NCI-H2171 treated with DMSO at 0.1 percent for 48 hours (cell line): Measurements from ENCODE around the gene LRP8.

Experiments
- DNase-seq: peaks from one replicate; lab custom pipeline; 2025; lab: John Stamatoyannopoulos, UW

Gene LRP8

DNA sequence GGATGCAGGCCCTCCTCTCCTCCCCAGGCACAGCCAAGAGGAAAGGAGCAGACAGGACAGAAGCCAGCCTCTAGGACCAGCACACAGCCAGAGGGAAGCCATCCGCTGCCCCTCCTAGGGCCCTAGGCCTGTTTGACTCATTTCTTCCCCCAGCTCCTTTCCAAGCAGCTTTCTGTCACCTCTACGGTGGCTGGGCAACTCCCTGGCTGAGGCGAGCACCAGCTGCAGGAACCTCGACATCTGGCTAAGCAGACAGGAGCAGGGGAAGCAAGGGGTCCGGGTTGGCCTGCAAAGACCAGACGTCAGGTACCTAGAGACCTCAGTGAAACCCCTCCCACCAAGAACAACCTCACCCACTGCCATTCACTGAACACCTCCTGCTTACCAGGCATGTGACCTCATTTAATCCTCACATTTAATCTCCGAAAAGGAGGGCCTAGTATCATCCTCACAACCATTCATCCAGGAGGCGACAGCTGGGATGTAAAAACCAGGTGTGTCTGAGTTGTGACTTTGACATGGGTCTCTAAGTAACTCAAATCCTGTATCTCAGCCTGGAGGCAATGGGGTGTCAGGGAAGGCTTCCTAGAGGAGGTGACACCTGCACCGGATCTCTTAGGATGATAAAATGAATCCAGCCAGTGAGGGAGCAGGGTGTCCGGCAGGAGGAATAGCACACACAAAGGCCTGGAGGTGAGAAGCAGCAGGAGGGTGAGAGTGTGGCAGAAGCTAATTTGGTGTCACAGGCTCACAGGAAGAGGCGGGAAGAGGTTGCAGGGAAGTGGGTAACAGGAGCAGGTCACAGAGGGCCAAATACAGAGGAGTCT is 5.9 kb downstream of the LRP8 start:
- DNase-seq, result peak; percentile 24

DNA sequence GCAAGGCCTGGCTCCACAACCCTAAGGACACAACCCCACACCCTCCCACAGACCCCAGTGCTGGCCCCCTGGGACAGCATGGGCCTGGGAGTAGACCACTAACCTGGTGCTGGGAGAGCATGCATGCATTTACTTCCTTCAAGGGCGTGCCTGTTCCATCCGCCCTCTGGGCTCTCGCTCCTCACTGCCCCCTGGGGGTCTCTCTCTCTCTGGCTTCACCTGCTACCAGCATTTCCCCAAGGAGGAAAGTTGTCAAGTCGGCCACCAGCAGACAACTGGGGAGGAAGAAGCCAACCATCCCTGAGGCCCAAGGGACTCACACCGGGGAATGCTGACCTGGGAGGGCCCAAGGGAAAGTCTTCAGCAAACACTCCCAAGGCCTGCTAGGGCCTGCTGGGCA is 6.5 kb downstream of the LRP8 start:
- DNase-seq, result peak; percentile 21

DNA sequence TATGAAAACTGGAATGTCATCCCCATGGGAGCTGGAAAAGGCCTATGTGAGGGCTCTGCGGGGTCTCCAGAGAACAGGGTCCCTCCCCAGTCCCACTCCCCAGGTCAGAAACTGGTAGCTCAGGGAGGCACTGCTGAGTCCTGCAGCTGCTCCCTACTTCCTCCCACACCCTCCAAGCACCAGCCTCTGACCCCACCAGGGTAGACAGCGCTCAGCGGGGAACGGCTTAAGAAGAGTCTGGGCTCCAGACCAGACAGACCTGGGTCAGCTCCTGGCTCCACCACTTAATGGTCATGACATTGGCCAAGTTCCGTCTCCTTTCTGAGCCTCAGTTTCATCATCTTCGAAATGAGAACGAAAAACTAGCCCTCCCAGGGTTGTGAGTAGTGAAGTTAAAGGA is 7.2 kb downstream of the LRP8 start:
- no peak for DNase-seq

DNA sequence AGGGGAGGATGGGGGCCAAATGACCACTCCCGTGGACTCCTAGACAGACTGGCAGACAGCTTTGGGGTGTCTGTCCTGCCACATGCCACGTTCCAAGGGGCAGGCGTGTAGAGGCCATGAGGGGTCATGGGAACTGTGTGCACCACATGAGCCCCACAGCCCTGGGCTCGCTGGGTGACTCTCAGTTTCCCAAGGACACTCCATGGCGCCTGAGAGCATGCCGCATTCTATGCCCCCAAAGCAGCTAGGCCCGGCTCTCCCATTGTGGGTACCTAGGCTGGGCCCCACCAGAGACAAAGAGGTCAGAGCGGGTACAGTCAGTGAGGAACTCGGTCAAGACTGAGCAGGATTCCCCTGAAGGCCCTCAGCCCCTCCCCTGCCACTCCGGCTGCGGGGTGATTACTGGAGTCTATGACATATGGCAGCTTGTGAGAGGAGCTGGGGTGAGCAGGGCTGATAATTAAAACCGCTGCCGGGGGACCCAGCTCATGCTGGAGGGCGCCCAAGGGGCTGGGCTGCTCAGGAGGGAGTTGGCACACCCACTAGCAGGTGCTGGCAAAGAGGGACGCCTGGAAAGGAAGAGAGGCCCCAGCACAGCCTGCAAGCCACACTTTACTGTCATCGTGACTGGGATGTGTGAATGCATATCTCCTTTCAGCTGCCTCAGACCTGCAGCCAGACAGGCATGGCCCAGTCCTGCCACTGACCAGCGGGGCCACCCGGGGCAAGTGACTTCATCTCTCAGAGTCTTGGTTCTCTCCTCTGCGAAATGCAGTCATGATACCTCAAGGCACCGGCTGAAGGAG is 8.4 kb downstream of the LRP8 start:
- peak; percentile 97 for DNase-seq

DNA sequence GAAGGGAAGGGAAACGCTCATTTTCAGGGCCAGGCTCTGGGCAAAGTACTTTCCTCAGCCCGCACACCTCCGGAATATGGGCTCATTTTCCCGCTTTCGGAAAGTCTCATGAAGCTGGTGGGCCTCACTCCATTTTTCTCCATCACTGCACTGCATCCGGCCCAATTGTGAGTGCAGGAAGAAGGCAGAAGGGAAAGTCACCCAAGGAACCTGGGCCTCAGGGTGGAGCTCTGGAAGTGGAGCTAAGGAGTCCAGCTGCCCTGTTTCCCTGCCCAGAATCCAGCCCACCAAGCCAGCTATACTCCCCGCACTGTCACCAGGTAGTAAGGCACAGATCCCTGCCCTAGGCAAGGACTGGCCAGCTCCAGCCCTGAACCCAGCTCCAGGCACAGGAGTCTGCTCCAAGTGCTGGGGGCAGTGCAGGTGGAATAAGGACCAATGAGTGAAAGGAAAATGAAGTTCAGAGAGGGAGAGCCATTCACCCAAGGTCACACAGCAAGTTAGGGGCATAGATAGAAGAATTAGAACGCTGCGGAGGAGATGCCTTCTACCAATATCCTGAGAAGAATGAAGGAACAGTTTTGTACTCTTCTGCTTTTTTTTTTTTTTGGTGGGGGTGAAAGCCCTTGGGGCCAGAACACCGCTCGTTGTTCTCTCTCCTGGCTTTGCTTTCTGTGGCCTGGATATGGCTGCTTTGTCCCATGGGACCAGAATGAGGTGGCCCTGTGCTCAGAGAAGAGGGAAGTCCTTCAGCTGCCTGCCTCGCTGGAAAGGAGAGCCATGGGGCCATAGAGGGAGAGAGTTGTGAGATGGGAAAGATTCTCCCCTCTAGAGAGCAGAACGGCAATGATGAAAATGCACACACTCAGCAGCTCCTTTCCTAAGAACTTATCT is 10.0 kb downstream of the LRP8 start:
- DNase-seq, result no peak

DNA sequence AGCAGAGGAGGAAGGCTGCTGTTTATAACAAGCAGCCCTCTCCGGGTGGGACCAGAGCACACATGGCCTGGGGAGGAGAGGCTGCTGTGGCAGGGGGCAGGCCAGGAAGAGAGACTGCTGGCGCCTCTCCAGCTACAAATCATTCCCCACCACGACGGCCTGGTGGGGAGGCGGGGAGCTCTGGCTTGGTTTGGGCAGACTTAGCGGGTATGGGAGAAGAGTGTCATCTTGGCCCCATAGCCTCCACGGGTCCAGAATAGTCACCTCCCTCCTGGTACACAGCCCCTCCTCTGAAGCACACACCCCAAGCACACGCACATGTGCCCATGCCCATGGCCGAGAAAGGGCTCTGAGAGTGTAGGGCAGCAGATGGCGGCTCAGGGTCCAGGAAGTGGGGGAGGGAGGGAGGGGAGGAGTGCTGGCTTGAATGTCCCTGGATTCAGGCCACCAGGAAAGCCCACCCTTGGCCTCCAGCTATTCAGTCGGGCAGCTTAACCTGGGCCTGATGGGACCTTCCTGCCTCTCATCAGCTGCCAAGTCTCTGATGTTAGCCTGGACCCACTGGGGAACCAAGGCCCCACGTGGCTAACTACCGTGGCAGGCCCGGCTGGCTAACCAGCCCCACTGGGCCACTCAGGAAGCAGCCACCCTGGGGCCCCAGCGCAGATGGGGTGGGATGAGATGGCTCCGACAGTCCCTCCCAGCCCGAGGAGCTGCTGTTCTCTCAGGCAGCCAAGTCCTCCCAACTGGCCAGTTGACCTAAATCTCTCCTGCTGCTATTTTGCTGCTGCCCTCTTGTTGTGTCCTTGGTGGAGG is 10.9 kb downstream of the LRP8 start:
- DNase-seq, result peak; percentile 59

DNA sequence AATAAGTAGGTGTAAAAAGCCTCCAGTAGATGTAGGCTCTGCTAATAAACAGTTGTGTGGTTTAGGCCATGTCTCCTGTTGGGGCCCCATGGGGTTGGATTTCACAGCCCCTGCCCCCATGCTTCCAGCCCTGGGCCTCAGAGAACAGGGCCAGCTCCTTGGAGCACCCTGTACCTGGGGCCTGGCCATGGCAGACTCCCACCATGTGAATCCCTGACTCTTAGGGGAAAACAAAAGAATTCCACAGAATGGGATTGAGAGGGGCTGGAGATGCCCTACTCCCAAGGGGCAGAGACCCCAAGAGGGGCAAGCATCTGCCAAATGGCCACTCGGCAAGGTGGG is 11.5 kb downstream of the LRP8 start:
- DNase-seq, result peak; percentile 52

DNA sequence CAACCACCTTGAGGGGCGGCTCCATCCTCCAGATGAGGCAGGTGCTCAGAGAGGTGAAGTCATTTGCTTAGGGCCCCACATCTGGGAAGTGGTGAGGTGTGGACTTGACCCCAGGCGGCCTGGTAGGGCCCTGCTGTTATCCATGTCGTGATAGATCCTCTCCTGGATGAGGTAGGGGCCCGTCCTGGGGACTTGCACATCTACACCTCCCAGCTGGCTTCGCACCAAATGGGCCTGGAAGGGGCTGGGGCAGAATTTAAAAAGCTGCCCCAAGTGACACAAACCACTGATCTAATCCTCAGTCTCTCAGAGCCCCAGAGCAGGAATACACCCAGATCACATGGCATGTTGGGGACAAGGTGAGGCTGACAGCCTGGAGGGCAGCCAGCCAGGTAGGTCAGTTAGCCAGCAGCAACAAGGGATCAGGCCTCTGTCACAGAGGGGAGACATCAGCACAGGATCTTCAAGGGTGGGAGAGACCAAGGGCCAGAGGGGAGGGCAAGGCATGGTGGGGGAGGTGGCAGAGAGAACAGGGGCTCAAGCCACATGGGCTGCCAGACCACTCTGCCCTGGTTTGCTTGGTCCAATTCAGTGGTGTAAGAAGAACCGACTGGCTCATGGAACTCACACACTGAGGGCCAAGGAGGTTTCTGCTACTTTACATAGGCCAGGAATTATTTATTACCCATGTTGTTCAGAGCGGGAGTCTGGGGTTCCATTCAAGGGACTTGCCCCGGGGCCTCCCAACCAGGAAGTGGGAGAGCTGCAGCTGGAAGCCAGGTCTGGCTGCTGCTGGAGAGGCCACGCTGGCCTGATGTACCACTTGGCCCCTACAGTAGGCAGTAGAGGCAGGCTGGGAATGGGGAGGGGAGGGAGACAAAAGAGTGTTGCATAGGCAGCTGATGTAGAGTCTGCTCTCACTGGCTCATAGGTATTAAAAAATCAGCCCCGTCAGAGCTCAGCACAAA is 12.1 kb downstream of the LRP8 start:
- DNase-seq, result no peak

DNA sequence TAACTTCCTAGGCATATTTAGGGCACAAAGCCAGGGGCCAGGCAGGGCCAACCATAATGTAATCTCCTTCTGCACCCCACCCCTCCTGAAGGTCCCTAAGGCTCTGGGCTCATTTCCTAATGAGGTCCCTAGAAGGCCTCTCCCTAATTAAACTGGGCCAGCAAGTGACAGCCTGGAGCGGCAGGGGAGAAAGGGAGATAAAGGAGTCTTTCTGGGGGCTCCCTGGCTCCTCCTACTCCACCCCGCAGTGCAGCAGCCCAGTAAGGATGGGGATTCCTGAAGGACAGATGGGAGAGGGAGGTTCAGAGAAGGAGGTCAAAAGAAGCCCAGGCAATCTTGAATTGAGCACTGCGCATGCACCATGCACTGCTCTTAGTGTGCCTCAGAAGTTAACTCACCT is 12.8 kb downstream of the LRP8 start:
- DNase-seq, result no peak

DNA sequence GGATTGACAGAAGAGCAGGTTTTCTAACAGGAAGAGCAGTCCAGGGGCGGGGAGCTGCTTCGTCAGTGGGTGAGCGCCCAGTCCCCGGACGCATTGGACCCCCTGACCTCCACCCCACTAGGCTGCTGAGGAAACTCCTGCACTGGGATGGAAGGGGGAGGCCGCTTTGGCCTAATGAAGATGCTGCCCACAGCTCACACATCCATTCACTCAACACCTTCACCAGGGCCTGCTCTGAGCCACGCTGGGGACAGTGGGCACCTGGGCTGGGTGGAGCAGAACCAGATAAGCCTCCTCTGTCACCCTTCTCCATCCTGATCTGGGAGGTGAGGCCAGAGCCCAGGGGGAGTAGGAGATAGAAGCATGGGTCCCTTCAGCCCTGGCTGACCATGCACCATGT is 13.3 kb downstream of the LRP8 start:
- DNase-seq, result no peak

DNA sequence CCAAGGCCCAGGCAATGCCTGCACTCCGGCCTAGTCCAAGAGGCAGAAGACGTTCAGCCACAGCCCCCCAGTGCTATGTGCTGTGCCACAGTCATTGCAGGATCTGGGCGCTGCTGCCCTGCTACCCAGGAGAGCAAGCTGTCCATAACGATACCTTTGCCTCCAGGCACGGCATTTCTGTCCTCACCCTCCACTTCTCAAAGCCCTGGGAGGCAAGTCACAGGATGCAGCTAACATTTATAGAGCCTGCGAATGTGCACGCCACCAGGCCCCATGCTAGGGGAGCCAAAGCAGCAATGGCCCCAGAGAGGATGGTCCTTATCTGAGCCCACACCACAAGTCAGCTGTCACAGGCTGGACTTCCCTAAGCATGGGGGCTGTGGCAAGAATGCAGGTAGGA is 13.8 kb downstream of the LRP8 start:
- DNase-seq, result no peak

DNA sequence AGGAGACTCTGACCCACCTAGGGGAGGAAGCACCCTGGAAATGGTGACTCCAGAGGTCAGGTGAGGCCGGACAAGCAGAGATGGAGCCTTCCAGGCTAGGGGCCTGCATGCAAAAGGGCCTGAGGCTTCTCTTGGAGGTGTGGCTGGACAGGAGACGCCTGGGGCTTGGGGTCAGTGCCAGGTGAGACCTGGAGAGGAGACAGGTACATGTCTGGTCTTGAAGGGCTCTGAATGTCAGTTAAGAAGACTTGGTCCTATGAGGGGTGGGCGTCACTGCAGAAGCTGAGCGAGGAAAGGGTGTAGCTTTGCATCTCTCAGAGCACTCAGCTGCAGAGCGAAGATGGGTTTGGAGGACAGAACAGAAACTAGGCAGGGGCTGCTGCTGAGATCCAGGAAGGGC is 14.3 kb downstream of the LRP8 start:
- DNase-seq, result no peak

DNA sequence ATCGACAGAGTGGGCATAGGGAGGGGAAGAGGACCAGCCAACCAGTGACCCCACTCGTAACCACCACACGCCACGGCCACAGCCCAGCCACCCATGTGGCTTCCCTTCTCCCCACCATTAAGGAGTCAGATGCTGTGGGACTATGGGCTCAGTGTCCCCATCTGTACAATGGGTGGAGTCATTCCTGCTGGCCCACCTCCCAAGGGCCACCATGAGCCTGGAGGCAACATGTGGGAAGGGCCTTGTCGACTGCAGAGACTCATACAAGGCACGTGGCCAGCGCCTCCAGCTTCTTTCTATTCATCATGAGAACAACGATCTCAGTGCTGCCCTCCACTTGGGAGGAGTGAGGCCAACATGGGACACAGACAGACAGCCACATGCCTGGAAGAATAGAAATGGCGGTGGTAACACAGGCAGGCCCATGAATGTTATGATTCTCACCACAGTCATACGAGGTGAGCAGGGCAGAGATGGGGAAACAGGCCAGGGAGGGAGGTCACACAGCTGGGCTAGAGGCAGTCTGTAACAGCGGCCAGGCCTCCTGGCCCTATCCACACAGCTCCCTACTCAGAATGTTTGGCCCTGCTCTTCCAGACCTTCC is 16.1 kb downstream of the LRP8 start:
- DNase-seq, result no peak

DNA sequence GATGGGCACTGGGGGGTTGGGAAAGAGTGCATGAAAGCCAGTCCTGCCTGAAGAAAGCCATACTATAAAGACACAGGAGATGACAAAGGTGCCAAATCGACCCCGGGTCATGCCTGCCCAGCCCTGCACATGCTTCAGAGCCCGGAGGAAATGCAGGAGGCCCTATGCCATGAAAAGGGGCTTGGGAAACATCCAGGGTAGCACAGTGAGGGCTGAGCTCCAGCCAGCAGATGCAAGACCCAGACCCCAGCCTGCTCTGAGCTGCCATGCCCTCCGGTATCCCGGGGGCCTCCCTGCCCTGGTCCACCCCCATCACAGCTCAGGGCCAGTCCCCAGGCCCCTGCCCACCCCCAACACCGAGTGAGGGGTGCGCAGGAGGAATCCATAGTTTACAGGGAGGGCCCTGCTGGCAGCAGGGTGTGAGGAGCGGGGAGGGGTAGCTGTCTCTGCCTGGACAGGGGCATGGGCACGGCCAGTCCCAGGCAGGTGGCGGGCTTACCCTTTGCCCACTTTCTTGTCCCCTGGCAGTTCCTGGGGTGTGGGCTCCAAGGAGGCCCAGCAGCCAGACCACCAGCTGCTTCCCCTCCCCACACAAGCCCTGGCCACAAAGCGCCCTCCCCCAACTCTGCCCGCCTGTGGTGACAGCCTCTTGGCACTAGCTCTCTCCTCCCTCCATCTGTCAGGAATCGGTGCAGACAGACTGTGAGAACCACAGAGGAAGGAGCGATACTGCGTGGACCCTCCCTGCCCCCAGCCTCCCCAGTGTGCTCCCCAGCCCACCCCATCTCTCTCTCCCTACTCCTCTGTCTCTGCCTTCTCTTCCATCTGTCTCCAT is 16.8 kb downstream of the LRP8 start:
- peak; percentile 87 for DNase-seq

DNA sequence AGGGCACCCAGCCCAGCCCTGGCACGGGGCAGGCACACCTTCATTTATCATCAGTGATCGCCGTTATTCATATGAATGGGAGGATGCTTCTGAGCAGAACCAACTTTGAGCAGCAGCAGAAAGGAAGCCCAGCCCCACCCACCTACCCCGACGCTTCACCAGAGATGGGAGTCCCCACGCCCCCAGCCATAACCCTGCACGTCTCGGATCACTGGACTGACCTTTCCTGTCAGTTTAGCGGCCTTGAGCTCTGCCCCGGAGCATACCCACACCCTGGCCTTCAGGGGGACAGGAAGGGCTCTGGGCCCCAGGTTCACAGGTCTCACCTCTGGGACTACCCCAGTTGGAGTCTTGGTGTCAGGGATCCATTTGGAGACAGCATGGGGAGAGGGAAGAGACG is 18.1 kb downstream of the LRP8 start:
- DNase-seq, result no peak

DNA sequence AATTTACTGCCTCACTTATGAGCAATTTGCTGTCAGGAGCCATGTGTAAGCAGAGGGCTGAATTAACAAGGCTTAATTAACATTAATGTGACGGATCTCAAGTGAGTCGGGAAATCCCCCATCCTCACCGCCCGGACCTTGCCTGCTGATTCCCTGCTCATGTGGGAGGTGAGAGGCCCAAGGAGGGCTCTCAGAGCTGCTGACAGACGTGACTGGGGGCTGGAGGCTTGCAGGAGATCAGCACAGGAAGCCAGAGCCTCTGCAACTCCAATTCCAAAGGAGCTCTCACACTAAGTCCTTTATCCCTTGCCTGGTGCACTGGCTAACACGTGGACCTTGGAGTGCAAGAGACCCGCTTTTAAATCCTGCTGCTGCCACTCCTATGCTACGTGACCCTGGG is 19.4 kb downstream of the LRP8 start:
- no peak for DNase-seq

DNA sequence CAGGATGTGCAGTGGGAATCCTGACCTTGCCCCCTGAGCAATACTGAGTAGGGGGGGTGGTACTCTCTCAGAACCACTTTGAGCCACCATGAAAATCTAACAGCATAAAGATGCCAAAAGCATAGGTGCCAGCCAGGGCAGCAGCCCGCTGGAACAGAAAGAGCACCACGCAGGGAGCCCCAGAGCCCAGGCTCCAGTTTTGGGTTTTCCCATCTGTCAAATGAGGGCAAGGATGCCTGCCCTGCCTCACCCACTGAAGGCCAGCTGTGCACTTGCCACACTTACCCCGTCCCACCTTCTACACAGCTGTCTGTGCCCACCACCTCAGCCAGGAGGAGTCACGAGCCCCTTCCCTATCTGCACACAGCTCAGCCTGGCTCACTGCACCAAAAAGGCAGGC is 20.8 kb downstream of the LRP8 start:
- DNase-seq, result peak; percentile 53

DNA sequence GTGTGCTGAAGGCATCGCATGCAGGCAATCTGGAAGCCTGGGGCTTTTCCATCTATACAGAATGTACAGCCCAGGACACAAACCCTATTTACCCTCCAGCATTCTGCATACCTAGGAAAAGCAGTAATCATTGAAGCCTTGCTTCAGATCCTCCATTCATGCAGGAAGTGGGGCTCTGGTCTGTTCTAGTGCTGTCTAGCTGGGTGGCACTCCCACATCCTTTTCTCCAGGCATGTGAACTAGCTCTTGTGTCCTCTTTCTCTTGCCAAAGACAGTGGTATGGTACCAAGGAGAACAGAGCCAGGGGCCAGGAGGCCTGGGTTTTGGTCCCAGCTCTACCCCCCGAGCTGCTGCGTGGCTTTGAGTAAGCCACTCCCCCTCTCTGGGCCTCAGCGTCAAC is 21.7 kb downstream of the LRP8 start:
- no peak for DNase-seq

DNA sequence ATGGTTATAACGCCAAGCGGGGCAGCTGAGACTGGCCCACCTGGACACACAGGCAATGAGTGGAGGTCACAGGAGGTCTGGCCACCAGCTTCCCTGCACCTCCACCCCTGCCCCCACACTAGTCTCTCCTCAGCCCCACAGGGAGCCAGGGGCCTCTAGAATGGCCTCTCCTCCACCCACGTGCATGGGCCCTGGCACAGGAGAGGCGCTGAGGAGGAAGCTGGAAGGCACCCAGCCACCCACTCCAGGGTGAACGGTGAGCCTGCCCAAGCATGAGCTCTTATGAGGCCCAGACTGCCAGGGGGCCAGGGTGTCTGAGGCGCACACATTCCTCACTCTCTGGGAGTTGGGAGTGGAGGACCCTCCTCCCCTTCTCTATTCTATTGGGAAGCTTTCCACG is 22.2 kb downstream of the LRP8 start:
- no peak for DNase-seq
